HG02571 (cell line): ENCODE measurements around the gene USP6NL.
A peak's percentile ranks its signal among the peaks of the same experiment; 100 is the strongest.
"Not testable (repeated sequence)": the region's sequence is repeated elsewhere in the genome, so short reads cannot be mapped to it uniquely, and the experiment has no call there.

Source experiments
- ATAC-seq: cut with Tn5 transposase; IDR thresholded peaks from one replicate; pipeline ENCODE4 v1.9.1; 2021; ENCODE audit warnings: mild to moderate bottlenecking, moderate library complexity; ENCODE audit not compliant: unreplicated experiment

USP6NL gene

GRCh38 chr10:11611248-11612020 is at the start of gene USP6NL:
Gene USP6NL (minus strand): TSS chr10:11611650. CDS start chr10:11597634, 14,016 bp downstream.
- peak; percentile 66 for ATAC-seq

- no peak for ATAC-seq
These were observed 47.4 kb upstream of the USP6NL start for GRCh38 chr10:11658801-11659368.

- ATAC-seq, result no peak
These were observed 44.4 kb upstream of the USP6NL start for GRCh38 chr10:11655836-11656235.

- no peak for ATAC-seq
These were observed 43.2 kb upstream of the USP6NL start for GRCh38 chr10:11654659-11655058.

- ATAC-seq, result no peak
These were observed 42.5 kb upstream of the USP6NL start for GRCh38 chr10:11653758-11654471.

- no peak for ATAC-seq
These were observed 36.2 kb upstream of the USP6NL start for GRCh38 chr10:11647676-11648075.

GRCh38 chr10:11646450-11646849 is 35.0 kb upstream of the USP6NL start:
- no peak for ATAC-seq

- no peak for ATAC-seq
These were observed 31.6 kb upstream of the USP6NL start for GRCh38 chr10:11643039-11643438.

GRCh38 chr10:11642566-11642965 is 31.1 kb upstream of the USP6NL start:
- no peak for ATAC-seq

- no peak for ATAC-seq
These were observed 28.7 kb upstream of the USP6NL start for GRCh38 chr10:11639849-11640764.

GRCh38 chr10:11639362-11639761 is 27.9 kb upstream of the USP6NL start:
- ATAC-seq, result no peak

GRCh38 chr10:11638055-11638698 is 26.7 kb upstream of the USP6NL start:
- ATAC-seq, result peak; percentile 96

GRCh38 chr10:11636697-11637303 is 25.4 kb upstream of the USP6NL start:
- no peak for ATAC-seq

- peak; percentile 91 for ATAC-seq
These were observed 20.6 kb upstream of the USP6NL start for GRCh38 chr10:11631890-11632587.

GRCh38 chr10:11631291-11631690 is 19.8 kb upstream of the USP6NL start:
- ATAC-seq, result no peak

GRCh38 chr10:11629731-11630130 is 18.3 kb upstream of the USP6NL start:
- no peak for ATAC-seq

GRCh38 chr10:11627941-11628340 is 16.5 kb upstream of the USP6NL start:
- ATAC-seq, result not testable (repeated sequence)

GRCh38 chr10:11626071-11626470 is 14.6 kb upstream of the USP6NL start:
- no peak for ATAC-seq

GRCh38 chr10:11625019-11625735 is 13.7 kb upstream of the USP6NL start:
- peak; percentile 80 for ATAC-seq
